Measurements from ENCODE around the gene PRSS2. TPM values are rescaled to one million over a fixed set of nuclear protein-coding genes. Genes with fewer than 3 reads are reported as not detected.

Gene PRSS2
- total RNA-seq, 2 donors from 2014 or later: 4.8 to 9.9 TPM

DNA sequence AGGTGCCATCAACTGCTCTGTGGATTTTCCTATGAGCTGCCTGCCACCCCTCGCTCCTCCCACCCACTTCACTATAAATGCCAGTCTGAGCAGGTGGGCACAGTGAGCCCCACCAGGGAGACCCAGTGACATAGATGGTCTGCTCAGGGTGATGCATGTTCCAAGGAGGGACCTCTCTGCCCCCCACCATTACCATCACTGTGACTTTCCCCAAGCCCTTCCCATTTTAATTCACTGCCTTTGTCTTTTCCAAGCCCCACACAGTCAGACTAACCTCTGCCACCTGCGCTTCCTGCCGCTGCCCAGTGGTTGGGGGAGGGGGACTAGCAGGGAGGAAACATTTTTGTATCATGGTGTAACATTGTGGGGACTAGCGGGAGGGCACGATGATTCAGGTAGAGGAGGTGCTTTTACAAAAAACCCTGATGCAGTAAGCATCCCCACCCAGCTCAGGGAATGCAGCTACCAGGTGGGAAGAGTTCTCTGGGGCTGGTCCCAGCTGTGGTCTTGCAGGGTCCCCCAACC is 24.6 kb downstream of the PRSS2 start:
- no peak overlapping the region for H3K4me3 ChIP-seq (ENCODE audit: low read length)
- no peak overlapping the region for H3K9ac ChIP-seq (ENCODE audit: extremely low read depth, low read length, poor library complexity, severe bottlenecking)
- DNase-seq: peak; percentile 83
- H3K27ac ChIP-seq (ENCODE audit: low read depth, low read length): no peak overlapping the region
- Mint-ChIP-seq H3K36me3 (ENCODE audit: low read depth) (no peaks in the 10 kb centered on the region), H3K9me3 (no peaks in the 10 kb centered on the region), H3K27ac (no peak overlapping the region), H3K4me3 (no peak overlapping the region), H3K27me3 (ENCODE audit: insufficient read depth) (peaks cover 86% of the 10 kb centered on the region), H3K4me1 (peaks cover 14% of the 10 kb centered on the region)
- TF ChIP-seq, protein P1, sequence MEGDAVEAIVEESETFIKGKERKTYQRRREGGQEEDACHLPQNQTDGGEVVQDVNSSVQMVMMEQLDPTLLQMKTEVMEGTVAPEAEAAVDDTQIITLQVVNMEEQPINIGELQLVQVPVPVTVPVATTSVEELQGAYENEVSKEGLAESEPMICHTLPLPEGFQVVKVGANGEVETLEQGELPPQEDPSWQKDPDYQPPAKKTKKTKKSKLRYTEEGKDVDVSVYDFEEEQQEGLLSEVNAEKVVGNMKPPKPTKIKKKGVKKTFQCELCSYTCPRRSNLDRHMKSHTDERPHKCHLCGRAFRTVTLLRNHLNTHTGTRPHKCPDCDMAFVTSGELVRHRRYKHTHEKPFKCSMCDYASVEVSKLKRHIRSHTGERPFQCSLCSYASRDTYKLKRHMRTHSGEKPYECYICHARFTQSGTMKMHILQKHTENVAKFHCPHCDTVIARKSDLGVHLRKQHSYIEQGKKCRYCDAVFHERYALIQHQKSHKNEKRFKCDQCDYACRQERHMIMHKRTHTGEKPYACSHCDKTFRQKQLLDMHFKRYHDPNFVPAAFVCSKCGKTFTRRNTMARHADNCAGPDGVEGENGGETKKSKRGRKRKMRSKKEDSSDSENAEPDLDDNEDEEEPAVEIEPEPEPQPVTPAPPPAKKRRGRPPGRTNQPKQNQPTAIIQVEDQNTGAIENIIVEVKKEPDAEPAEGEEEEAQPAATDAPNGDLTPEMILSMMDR (conservative IDR thresholded peaks at IDR 0.05): no peak
- 54% methylated on average over 5 of the region's 5 CpGs; no CpG with 5 or more reads in 1 of the 2 experiments for WGBS, 2 experiments (ENCODE audit: insufficient coverage in 1 of 2, insufficient read length in 1 of 2)
- H3K27me3 ChIP-seq (ENCODE audit: control insufficient read depth, insufficient read depth, low read length, poor library complexity, severe bottlenecking): peaks cover 78% of the 10 kb centered on the region
- no peaks in the 10 kb centered on the region for H3K4me1 ChIP-seq (ENCODE audit: control insufficient read depth, insufficient read depth, low read length)
- no peaks in the 10 kb centered on the region for H3K9me3 ChIP-seq (ENCODE audit: control insufficient read depth, low read length)
- H3K36me3 ChIP-seq (ENCODE audit: control insufficient read depth, insufficient read depth, low read length): no peaks in the 10 kb centered on the region

DNA sequence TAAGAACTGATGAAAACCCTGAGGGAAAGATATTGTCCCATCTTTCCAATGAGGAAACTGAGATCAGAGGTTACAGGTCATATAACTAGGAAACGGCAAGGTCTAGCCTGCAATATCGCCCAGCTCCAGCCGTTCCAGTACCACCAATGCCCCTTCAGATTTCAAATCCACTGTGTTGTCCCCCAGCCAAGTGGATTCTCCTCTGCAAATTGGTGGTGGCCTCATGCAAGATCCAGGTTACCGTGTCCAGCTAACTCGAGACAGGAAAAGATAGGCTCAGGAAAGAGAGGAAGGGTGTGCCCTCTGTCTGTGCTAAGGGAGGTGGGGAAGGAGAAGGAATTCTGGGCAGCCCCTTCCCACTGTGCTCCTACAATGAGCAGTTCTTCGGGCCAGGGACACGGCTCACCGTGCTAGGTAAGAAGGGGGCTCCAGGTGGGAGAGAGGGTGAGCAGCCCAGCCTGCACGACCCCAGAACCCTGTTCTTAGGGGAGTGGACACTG is 25.3 kb downstream of the PRSS2 start:
- H3K4me3 Mint-ChIP-seq: peak overlapping the region; percentile 64
- H3K27me3 Mint-ChIP-seq (ENCODE audit: insufficient read depth): peaks cover 92% of the 10 kb centered on the region
- H3K9me3 Mint-ChIP-seq: no peaks in the 10 kb centered on the region
- no peaks in the 10 kb centered on the region for H3K36me3 Mint-ChIP-seq (ENCODE audit: low read depth)
- Histone ChIP-seq H3K9me3 (ENCODE audit: control insufficient read depth, low read length) (no peaks in the 10 kb centered on the region), H3K36me3 (ENCODE audit: control insufficient read depth, insufficient read depth, low read length) (no peaks in the 10 kb centered on the region), H3K4me3 (ENCODE audit: low read length) (peak overlapping the region; percentile 81), H3K27me3 (ENCODE audit: control insufficient read depth, insufficient read depth, low read length, poor library complexity, severe bottlenecking) (peaks cover 81% of the 10 kb centered on the region), H3K9ac (ENCODE audit: extremely low read depth, low read length, poor library complexity, severe bottlenecking) (no peak overlapping the region), H3K4me1 (ENCODE audit: control insufficient read depth, insufficient read depth, low read length) (no peaks in the 10 kb centered on the region), H3K27ac (ENCODE audit: low read depth, low read length) (no peak overlapping the region)
- H3K4me1 Mint-ChIP-seq: peaks cover 14% of the 10 kb centered on the region
- TF ChIP-seq, protein P1 (conservative IDR thresholded peaks at IDR 0.05): no peak
- WGBS, 2 experiments (ENCODE audit: insufficient coverage in 1 of 2, insufficient read length in 1 of 2): 48 to 73% methylated on average over 3 to 9 of the region's 9 CpGs
- H3K27ac Mint-ChIP-seq: no peak overlapping the region
- no peak for DNase-seq

DNA sequence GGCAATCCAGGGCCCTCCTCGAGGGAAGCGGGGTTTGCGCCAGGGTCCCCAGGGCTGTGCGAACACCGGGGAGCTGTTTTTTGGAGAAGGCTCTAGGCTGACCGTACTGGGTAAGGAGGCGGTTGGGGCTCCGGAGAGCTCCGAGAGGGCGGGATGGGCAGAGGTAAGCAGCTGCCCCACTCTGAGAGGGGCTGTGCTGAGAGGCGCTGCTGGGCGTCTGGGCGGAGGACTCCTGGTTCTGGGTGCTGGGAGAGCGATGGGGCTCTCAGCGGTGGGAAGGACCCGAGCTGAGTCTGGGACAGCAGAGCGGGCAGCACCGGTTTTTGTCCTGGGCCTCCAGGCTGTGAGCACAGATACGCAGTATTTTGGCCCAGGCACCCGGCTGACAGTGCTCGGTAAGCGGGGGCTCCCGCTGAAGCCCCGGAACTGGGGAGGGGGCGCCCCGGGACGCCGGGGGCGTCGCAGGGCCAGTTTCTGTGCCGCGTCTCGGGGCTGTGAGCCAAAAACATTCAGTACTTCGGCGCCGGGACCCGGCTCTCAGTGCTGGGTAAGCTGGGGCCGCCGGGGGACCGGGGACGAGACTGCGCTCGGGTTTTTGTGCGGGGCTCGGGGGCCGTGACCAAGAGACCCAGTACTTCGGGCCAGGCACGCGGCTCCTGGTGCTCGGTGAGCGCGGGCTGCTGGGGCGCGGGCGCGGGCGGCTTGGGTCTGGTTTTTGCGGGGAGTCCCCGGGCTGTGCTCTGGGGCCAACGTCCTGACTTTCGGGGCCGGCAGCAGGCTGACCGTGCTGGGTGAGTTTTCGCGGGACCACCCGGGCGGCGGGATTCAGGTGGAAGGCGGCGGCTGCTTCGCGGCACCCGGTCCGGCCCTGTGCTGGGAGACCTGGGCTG is 26.0 kb downstream of the PRSS2 start:
- Mint-ChIP-seq H3K27ac (no peak overlapping the region), H3K4me3 (peak overlapping the region; percentile 64), H3K36me3 (ENCODE audit: low read depth) (no peaks in the 10 kb centered on the region), H3K9me3 (no peaks in the 10 kb centered on the region), H3K4me1 (peaks cover 14% of the 10 kb centered on the region), H3K27me3 (ENCODE audit: insufficient read depth) (peaks cover 94% of the 10 kb centered on the region)
- Histone ChIP-seq H3K27ac (ENCODE audit: low read depth, low read length) (no peak overlapping the region), H3K4me3 (ENCODE audit: low read length) (peak overlapping the region; percentile 81), H3K9me3 (ENCODE audit: control insufficient read depth, low read length) (no peaks in the 10 kb centered on the region), H3K27me3 (ENCODE audit: control insufficient read depth, insufficient read depth, low read length, poor library complexity, severe bottlenecking) (peaks cover 85% of the 10 kb centered on the region), H3K4me1 (ENCODE audit: control insufficient read depth, insufficient read depth, low read length) (no peaks in the 10 kb centered on the region), H3K9ac (ENCODE audit: extremely low read depth, low read length, poor library complexity, severe bottlenecking) (peak overlapping the region; percentile 19), H3K36me3 (ENCODE audit: control insufficient read depth, insufficient read depth, low read length) (no peaks in the 10 kb centered on the region)
- WGBS, 2 experiments (ENCODE audit: insufficient coverage in 1 of 2, insufficient read length in 1 of 2): 5 to 6% methylated on average over 18 to 74 of the region's 74 CpGs
- peak; percentile 80 for DNase-seq
- TF ChIP-seq, protein P1 (conservative IDR thresholded peaks at IDR 0.05): no peak
